Aorta (tissue), 5 donors: Measurements from ENCODE around the gene BLM. TPM values are rescaled to one million over a fixed set of nuclear protein-coding genes. Genes with fewer than 3 reads are reported as not detected.
"Not testable (repeated sequence)": the region's sequence is repeated elsewhere in the genome, so short reads cannot be mapped to it uniquely, and the experiment has no call there.

Experiments used
- ATAC-seq: fragments of 200-7000 bp; cut with Tn5 transposase; one replicate; pipeline ENCODE4 v1.9.1; 2022; ENCODE audit warnings: moderate library complexity; ENCODE audit not compliant: low FRiP score
- DNase-seq, 2 donors: peaks; one replicate each; pipeline ENCODE4 v3.0.0-alpha.2; 2020
- H3K27ac ChIP-seq, 2 donors: one replicate each; pipeline ENCODE4 v1.5.1; 2013; ENCODE audit warnings: low read length in 2 of 2, mild to moderate bottlenecking in 2 of 2, moderate library complexity in 2 of 2, control low read depth in 1 of 2, inconsistent platforms in 1 of 2, low read depth in 1 of 2
- H3K27me3 ChIP-seq, 2 donors: one replicate each; pipeline ENCODE4 v1.6.1; 2013; ENCODE audit warnings: control low read depth in 1 of 2, low read length in 1 of 2, mild to moderate bottlenecking in 1 of 2, moderate library complexity in 1 of 2; ENCODE audit not compliant: insufficient read depth in 2 of 2, control insufficient read depth in 1 of 2
- H3K36me3 ChIP-seq, 2 donors: one replicate each; pipeline ENCODE4 v1.6.1; 2013; ENCODE audit warnings: control low read depth in 1 of 2, low read length in 1 of 2, mild to moderate bottlenecking in 1 of 2; ENCODE audit not compliant: insufficient read depth in 2 of 2, control insufficient read depth in 1 of 2
- H3K4me1 ChIP-seq, 2 donors: one replicate each; pipeline ENCODE4 v1.6.1; 2013; ENCODE audit warnings: low read length in 2 of 2, control low read depth in 1 of 2, mild to moderate bottlenecking in 1 of 2, moderate library complexity in 1 of 2; ENCODE audit not compliant: insufficient read depth in 2 of 2, control insufficient read depth in 1 of 2
- H3K4me3 ChIP-seq, 2 donors: one replicate each; pipeline ENCODE4 v1.5.1; 2013; ENCODE audit warnings: low read length in 2 of 2, control low read depth in 1 of 2, mild to moderate bottlenecking in 1 of 2
- H3K9me3 ChIP-seq: one replicate; pipeline ENCODE4 v1.6.1; 2013; ENCODE audit warnings: mild to moderate bottlenecking, low read length; ENCODE audit not compliant: control insufficient read depth
- WGBS, 2 donors: extraction: QIAGEN DNeasy Blood & Tissue Kit; methylation state at CpG; one replicate each; pipeline ENCODE4 v1.1.7; 2013; 5-methylcytosine and 5-hydroxymethylcytosine counted together
- intact Hi-C, 2 donors: fragments of 100-400 bp; cut with DNase I; formaldehyde crosslinking; loops; one replicate each; pipeline versions ENCODE4 v1.14.2 to v1.15.0; 2022
- polyA plus RNA-seq, 2 donors: library from polyadenylated mRNA; stranded (reverse); fragments of 200-250 nt; gene quantifications; one replicate each; pipeline ENCODE4 v1.2.3, GENCODE V29; 2013
- total RNA-seq, 2 donors: library from RNA; stranded (reverse); fragmentation: NEBNext Ultra II Directional; extraction: Animal tissue kit (Norgen Biotek cat#: 25700); gene quantifications; one replicate each; pipeline ENCODE4 v1.2.1, GENCODE V29; 2021
- donor health status: healthy with polysubstance abuse.
- donor health status: Bipolar disorder and iron deficiency.
- donor health status: DM: no; HTN: no; CAD: no.
- donor health status: DM: no; HTN: no; CAD: no.
- donor health status: DM: yes; HTN: yes; CAD: no.

The BLM gene
- total and polyA plus RNA-seq, 4 donors: 0.94 to 3.2 (median 1.5) TPM; not detected in 1

DNA sequence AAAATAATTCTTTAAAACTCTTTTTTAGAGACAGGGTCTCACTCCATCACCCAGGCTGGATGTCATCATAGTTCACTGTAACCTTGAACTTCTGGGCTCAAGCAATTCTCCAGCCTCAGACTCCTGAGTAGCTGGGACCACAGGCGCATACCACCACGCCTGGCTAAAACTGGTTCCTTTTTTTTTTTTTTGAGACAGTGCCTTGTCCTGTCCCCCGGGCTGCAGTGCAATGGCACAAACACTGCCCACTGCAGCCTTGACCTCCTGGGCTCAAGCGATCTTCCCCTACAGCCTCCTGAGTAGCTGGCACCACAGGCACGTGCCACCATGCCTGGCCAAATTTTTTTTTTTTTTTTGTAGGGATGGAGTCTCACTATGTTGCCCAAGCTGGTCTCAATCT lies 127.5 kb downstream of the BLM start:
- intact Hi-C loops: loop anchor here in 1 of 2 donors (5.0 kb wide), 1 partner anchor 42 kb away; no protein-coding TSS in a partner anchor
- ATAC-seq: no peak

DNA sequence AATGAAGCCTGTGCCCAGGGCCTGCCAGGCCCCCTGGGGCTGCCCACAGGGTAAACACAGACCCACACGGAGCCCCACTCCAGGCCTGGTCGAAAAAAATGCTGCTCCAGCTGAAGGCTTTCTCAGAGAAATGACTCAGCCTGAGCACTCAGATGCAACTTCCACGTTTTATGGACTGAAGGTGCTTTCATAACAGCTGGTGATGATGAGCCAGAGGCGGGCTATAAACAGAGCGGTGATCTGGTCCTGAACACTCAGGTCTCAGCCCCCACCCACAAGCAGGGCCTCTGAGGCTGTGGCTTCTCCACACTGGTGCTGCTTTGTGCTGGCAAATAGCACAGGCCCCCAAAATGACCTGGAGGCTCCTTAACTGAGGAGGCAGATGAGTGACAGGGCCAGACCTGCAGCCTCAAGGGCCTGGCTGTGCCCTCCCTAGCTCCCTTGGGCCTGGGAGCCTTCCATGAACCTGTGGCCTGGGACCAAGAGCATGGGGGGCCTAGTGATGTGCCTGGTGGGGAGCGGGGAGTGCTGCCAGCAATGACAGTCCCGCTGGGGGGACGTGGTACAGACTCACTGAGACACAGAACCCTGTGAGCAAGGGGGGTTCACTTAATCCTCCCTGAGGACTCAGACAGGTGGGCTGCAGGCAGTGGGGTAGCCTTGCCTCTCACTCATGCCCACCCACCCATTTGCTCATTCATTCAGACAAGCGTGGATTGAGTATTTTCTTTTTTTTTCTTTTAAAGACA lies 128.2 kb downstream of the BLM start:
- no peaks in the 10 kb centered on the region for H3K27me3 ChIP-seq
- no peaks in the 10 kb centered on the region for H3K9me3 ChIP-seq
- intact Hi-C loops: no loop called here
- no peaks in the 10 kb centered on the region for H3K36me3 ChIP-seq
- H3K4me3 ChIP-seq: no peak overlapping the region
- ATAC-seq (no peak), DNase-seq (no peak)
- WGBS, 2 donors: 64 to 66% methylated on average over 9 of the region's 9 CpGs
- H3K27ac ChIP-seq: no peak overlapping the region
- no peaks in the 10 kb centered on the region for H3K4me1 ChIP-seq

More for the DNA sequence above, 127.5 kb downstream of the BLM start:
- Histone ChIP-seq H3K4me3 (no peak overlapping the region), H3K27ac (no peak overlapping the region), H3K4me1 (no peaks in the 10 kb centered on the region), H3K9me3 (no peaks in the 10 kb centered on the region), H3K36me3 (no peaks in the 10 kb centered on the region), H3K27me3 (no peaks in the 10 kb centered on the region)
- DNase-seq: no peak
- 75 to 81% methylated on average over 5 of the region's 5 CpGs for WGBS, 2 donors

DNA sequence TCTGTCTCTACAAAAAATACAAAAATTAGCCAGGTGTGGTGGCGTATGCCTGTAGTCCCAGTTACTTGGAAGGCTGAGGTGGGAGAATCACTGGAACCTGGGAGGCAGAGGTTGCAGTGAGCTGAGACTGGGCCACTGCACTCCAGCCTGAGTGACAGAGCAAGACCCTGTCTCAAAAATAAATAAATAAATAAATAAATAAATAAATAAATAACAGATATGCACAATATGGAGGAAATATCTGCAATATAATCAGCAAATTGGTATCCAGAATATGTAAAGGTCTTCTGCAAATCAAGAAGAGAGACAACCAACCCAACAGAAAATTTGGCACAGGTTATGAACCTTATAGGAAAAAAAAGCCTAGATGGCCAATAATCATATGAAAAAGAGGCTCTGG lies 132.3 kb downstream of the BLM start:
- H3K27ac ChIP-seq, intact Hi-C loops, H3K36me3 ChIP-seq, H3K9me3 ChIP-seq, H3K4me1 ChIP-seq, ATAC-seq, H3K4me3 ChIP-seq, H3K27me3 ChIP-seq, DNase-seq: not testable (repeated sequence)
- 93 to 96% methylated on average over 1 of the region's 1 CpG for WGBS, 2 donors

DNA sequence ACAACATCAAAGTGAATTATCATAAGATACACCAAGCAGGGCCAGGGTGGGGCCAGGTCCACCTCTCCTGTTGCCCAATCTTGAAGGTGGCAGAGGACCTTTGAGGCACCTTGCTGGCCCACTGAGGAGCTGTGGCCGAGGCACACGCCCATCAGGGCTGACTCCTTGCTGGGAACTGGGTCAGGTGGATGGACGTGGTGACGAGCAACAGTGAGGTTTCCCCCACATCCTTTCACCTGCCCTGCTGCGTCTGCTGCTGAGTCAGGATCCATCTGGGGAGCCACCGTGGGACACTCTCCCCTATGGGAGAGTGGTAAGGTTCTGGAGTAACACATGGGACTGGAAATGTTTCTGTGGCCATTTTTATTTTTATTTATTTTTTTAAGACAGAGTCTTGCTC lies 134.0 kb downstream of the BLM start:
- 84 to 85% methylated on average over 6 of the region's 6 CpGs for WGBS, 2 donors
- DNase-seq (no peak), ATAC-seq (no peak)
- Histone ChIP-seq H3K27me3 (no peaks in the 10 kb centered on the region), H3K4me1 (no peaks in the 10 kb centered on the region), H3K4me3 (no peak overlapping the region), H3K9me3 (no peaks in the 10 kb centered on the region), H3K27ac (no peak overlapping the region), H3K36me3 (no peaks in the 10 kb centered on the region)
- intact Hi-C loops: no loop called here

DNA sequence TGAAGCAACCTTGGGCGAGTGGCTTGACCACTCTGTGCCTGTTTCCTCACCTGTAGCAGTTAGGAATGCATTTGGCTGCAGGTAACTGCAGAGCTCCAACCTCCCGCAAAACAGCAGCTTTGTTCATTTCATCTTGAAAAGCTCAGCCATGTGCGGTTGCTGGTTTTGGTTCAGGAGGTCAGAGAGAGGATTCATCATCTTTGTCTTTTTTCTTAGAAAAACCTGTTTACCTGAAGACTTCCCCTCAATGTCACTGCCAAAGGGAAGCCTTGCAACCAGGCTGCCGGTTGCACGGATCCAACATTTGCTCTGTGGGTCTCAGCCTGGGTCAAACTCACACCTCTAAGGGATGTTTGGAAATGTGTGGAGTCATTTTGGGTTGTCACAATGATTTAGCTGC lies 134.8 kb downstream of the BLM start:
- intact Hi-C loops: no loop called here
- Histone ChIP-seq H3K27ac (no peak overlapping the region), H3K36me3 (no peaks in the 10 kb centered on the region), H3K4me3 (no peak overlapping the region), H3K9me3 (no peaks in the 10 kb centered on the region), H3K4me1 (no peaks in the 10 kb centered on the region), H3K27me3 (no peaks in the 10 kb centered on the region)
- 83% methylated on average over 5 of the region's 5 CpGs for WGBS, 2 donors
- DNase-seq (no peak), ATAC-seq (no peak)

DNA sequence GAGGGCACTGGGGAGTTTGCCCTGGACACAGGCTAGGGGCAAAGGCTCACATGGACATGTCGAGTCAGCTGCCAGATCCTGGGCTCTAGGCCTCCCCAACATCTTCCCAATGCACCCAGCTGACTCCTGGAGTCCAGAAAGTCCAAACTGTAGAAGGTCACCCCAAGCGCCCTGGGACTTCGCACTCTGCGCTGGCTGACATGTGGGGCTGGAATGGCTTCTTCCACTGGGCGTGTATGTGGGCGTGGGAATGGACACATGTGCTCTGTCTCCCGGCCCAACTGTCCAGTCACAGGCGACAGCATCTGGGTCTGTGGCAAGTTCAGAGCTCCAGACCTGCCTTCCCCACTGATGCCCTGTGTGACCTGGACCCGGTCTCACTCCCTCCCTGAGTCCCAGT lies 138.0 kb downstream of the BLM start:
- no peaks in the 10 kb centered on the region for H3K27me3 ChIP-seq
- H3K4me3 ChIP-seq: no peak overlapping the region
- no peaks in the 10 kb centered on the region for H3K9me3 ChIP-seq
- WGBS, 2 donors: 92 to 93% methylated on average over 9 of the region's 9 CpGs
- H3K27ac ChIP-seq: no peak overlapping the region
- H3K4me1 ChIP-seq: no peaks in the 10 kb centered on the region
- ATAC-seq (no peak), DNase-seq (no peak)
- intact Hi-C loops: no loop called here
- no peaks in the 10 kb centered on the region for H3K36me3 ChIP-seq

DNA sequence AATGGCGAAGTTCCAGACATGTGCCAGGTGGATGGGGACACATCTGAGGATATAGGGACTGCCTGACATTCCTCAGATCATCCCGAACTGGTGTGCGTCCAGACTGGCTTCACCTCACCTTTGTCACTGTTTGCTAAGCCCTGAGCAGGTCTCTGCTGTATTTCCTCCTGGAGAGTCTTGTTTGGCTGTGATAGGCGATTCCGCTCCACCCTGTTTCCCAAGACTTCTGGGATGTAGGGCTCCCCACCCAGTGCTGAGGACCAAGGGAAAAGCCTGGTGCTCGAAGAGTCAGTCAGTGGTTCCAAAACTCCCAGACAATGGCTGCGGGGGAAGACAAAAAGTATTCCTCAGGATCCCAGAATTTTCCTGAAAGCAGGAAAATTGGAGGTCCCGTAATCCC lies 140.2 kb downstream of the BLM start:
- no peaks in the 10 kb centered on the region for H3K9me3 ChIP-seq
- H3K4me1 ChIP-seq: no peaks in the 10 kb centered on the region
- intact Hi-C loops: no loop called here
- H3K4me3 ChIP-seq: no peak overlapping the region
- DNase-seq: no peak
- no peaks in the 10 kb centered on the region for H3K36me3 ChIP-seq
- no peak for ATAC-seq
- H3K27me3 ChIP-seq: no peaks in the 10 kb centered on the region
- H3K27ac ChIP-seq: no peak overlapping the region
- 93 to 94% methylated on average over 8 of the region's 8 CpGs for WGBS, 2 donors

DNA sequence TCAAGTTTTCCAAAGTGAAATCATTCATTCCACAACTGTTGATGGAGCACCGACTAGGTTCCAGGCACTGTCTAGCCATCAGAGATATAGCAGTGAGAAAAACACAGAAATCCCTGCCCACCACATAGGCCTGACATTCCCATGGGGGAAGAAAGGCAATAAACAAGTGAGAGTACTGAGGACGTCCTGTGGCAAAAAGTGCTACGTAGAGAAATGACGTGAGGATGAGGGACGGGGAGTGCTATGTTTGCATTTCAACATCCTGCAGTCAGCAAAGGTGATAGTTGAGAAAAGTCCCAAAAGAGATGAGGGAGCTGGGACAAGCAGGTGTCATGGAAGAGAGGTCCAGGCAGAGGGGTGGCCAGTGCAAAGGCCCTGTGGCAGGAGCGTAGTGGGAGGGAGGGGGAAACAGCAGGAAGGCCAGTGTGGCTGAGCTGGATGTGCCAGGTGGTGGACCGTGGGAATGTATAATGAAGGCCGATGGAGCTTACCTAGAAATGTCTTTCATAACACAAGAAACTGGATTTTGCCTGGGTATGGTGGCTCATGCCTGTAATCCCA lies 140.8 kb downstream of the BLM start:
- Histone ChIP-seq H3K36me3 (no peaks in the 10 kb centered on the region), H3K4me1 (no peaks in the 10 kb centered on the region), H3K9me3 (no peaks in the 10 kb centered on the region), H3K27me3 (no peaks in the 10 kb centered on the region), H3K4me3 (no peak overlapping the region), H3K27ac (no peak overlapping the region)
- 82 to 84% methylated on average over 8 of the region's 8 CpGs for WGBS, 2 donors
- DNase-seq (no peak), ATAC-seq (no peak)
- intact Hi-C loops: no loop called here
